Stimulated activated naive B cell treated with anti-CD40 and anti-IgM and Interleukin-4, amounts not matched to agents 10 μg/mL and 1 μg/mL and 100 μg/mL, for 72 hours (primary cell): ENCODE measurements around the gene BLCAP.
"Not testable (repeated sequence)": the region's sequence is repeated elsewhere in the genome, so short reads cannot be mapped to it uniquely, and the experiment has no call there.

Experiments
- ATAC-seq, 2 donors: fragments of 150-1000 bp; cut with Tn5 transposase; replicated peaks; 2 replicates each; pipeline ENCODE4 v1.10.0; 2021; ENCODE audit warnings: moderate library complexity in 1 of 2
- DNase-seq: peaks from one replicate; pipeline ENCODE4 v3.0.0; 2021
- H3K27ac Mint-ChIP-seq: one replicate; pipeline ENCODE4 v1.8.0; 2022; ENCODE audit warnings: mild to moderate bottlenecking, mixed read lengths
- H3K27me3 Mint-ChIP-seq, 2 donors: one replicate each; pipeline ENCODE4 v1.8.0; 2022; ENCODE audit warnings: mixed read lengths in 2 of 2
- H3K36me3 Mint-ChIP-seq, 2 donors: one replicate each; pipeline ENCODE4 v1.8.0; 2022; ENCODE audit warnings: mixed read lengths in 2 of 2, mild to moderate bottlenecking in 1 of 2
- H3K4me1 Mint-ChIP-seq, 2 donors: one replicate each; pipeline ENCODE4 v1.8.0; 2022; ENCODE audit warnings: mixed read lengths in 2 of 2, mild to moderate bottlenecking in 1 of 2
- H3K4me3 Mint-ChIP-seq, 2 donors: one replicate each; pipeline ENCODE4 v1.8.0; 2022; ENCODE audit warnings: mild to moderate bottlenecking in 2 of 2, mixed read lengths in 2 of 2, moderate library complexity in 1 of 2
- H3K9me3 Mint-ChIP-seq, 2 donors: one replicate each; pipeline ENCODE4 v1.8.0; 2022; ENCODE audit warnings: mixed read lengths in 2 of 2, mild to moderate bottlenecking in 1 of 2

Gene BLCAP

GRCh38 chr20:37505263-37506151 is 22.2 kb downstream of the BLCAP start:
- Mint-ChIP-seq H3K4me3 (no peak overlapping the region), H3K27ac (no peak overlapping the region), H3K9me3 (no peaks in the 10 kb centered on the region), H3K4me1 (peaks cover 2 to 6% of the 10 kb centered on the region in 2 donors), H3K27me3 (no peaks in the 10 kb centered on the region), H3K36me3 (peaks cover 3 to 9% of the 10 kb centered on the region in 2 donors)
- DNase-seq, result no peak
- no peak for ATAC-seq

- ATAC-seq, result no peak
- no peaks in the 10 kb centered on the region for H3K9me3 Mint-ChIP-seq
Measured at GRCh38 chr20:37504404-37505096, 23.1 kb downstream of the BLCAP start.

GRCh38 chr20:37503256-37503927 is 24.3 kb downstream of the BLCAP start:
- peaks cover 7 to 10% of the 10 kb centered on the region in 2 donors for H3K36me3 Mint-ChIP-seq
- DNase-seq (no peak), ATAC-seq (no peak)
- H3K4me3 Mint-ChIP-seq, result no peak overlapping the region
- H3K27me3 Mint-ChIP-seq, result no peaks in the 10 kb centered on the region
- H3K4me1 Mint-ChIP-seq, result peaks cover 0 to 2% of the 10 kb centered on the region in 2 donors
- no peak overlapping the region for H3K27ac Mint-ChIP-seq
- H3K9me3 Mint-ChIP-seq, result no peaks in the 10 kb centered on the region

More at GRCh38 chr20:37504404-37505096, 23.1 kb downstream of the BLCAP start:
- H3K4me3 Mint-ChIP-seq, result no peak overlapping the region
- H3K27ac Mint-ChIP-seq, result no peak overlapping the region
- no peaks in the 10 kb centered on the region for H3K27me3 Mint-ChIP-seq
- H3K36me3 Mint-ChIP-seq, result peaks cover 2 to 5% of the 10 kb centered on the region in 2 donors
- DNase-seq, result no peak
- H3K4me1 Mint-ChIP-seq, result peaks cover 0 to 3% of the 10 kb centered on the region in 2 donors

- Mint-ChIP-seq H3K27me3 (no peaks in the 10 kb centered on the region), H3K27ac (no peak overlapping the region), H3K4me1 (peaks cover 0 to 2% of the 10 kb centered on the region in 2 donors), H3K36me3 (peaks cover 7 to 13% of the 10 kb centered on the region in 2 donors), H3K4me3 (no peak overlapping the region), H3K9me3 (no peaks in the 10 kb centered on the region)
- no peak for DNase-seq
- no peak for ATAC-seq
Measured at GRCh38 chr20:37502654-37503053, 25.0 kb downstream of the BLCAP start.

- Mint-ChIP-seq H3K9me3 (no peaks in the 10 kb centered on the region), H3K4me1 (peaks cover 0 to 2% of the 10 kb centered on the region in 2 donors), H3K4me3 (no peak overlapping the region), H3K27ac (no peak overlapping the region), H3K36me3 (peaks cover 7 to 13% of the 10 kb centered on the region in 2 donors), H3K27me3 (no peaks in the 10 kb centered on the region)
- ATAC-seq (no peak), DNase-seq (no peak)
Measured at GRCh38 chr20:37501940-37502339, 25.7 kb downstream of the BLCAP start.

GRCh38 chr20:37500311-37500710 is 27.4 kb downstream of the BLCAP start:
- H3K4me1 Mint-ChIP-seq, result peaks cover 0 to 4% of the 10 kb centered on the region in 2 donors
- H3K4me3 Mint-ChIP-seq, result no peak overlapping the region
- no peaks in the 10 kb centered on the region for H3K9me3 Mint-ChIP-seq
- no peak overlapping the region for H3K27ac Mint-ChIP-seq
- ATAC-seq (no peak), DNase-seq (no peak)
- H3K36me3 Mint-ChIP-seq, result peaks cover 7 to 13% of the 10 kb centered on the region in 2 donors
- no peaks in the 10 kb centered on the region for H3K27me3 Mint-ChIP-seq

GRCh38 chr20:37498066-37498665 is 29.5 kb downstream of the BLCAP start:
- Mint-ChIP-seq H3K4me1 (peaks cover 4 to 6% of the 10 kb centered on the region in 2 donors), H3K27me3 (no peaks in the 10 kb centered on the region), H3K36me3 (peaks cover 15 to 27% of the 10 kb centered on the region in 2 donors), H3K27ac (no peak overlapping the region), H3K9me3 (no peaks in the 10 kb centered on the region), H3K4me3 (no peak overlapping the region)
- DNase-seq (no peak), ATAC-seq (no peak)

GRCh38 chr20:37494796-37495195 is 32.9 kb downstream of the BLCAP start:
- H3K27ac Mint-ChIP-seq, result no peak overlapping the region

GRCh38 chr20:37494301-37494700 is 33.4 kb downstream of the BLCAP start:
- no peak overlapping the region for H3K4me3 Mint-ChIP-seq
- DNase-seq (no peak), ATAC-seq (no peak)
- peaks cover 0 to 12% of the 10 kb centered on the region in 2 donors for H3K27me3 Mint-ChIP-seq
- peaks cover 4 to 6% of the 10 kb centered on the region in 2 donors for H3K4me1 Mint-ChIP-seq
- no peaks in the 10 kb centered on the region for H3K9me3 Mint-ChIP-seq
- peaks cover 18 to 43% of the 10 kb centered on the region in 2 donors for H3K36me3 Mint-ChIP-seq
- H3K27ac Mint-ChIP-seq, result no peak overlapping the region

More at GRCh38 chr20:37494796-37495195, 32.9 kb downstream of the BLCAP start:
- H3K4me3 Mint-ChIP-seq, result no peak overlapping the region
- no peaks in the 10 kb centered on the region for H3K9me3 Mint-ChIP-seq
- H3K36me3 Mint-ChIP-seq, result peaks cover 18 to 44% of the 10 kb centered on the region in 2 donors
- no peak for ATAC-seq
- H3K27me3 Mint-ChIP-seq, result peaks cover 0 to 12% of the 10 kb centered on the region in 2 donors
- H3K4me1 Mint-ChIP-seq, result peaks cover 4 to 6% of the 10 kb centered on the region in 2 donors
- no peak for DNase-seq

- Mint-ChIP-seq H3K4me3 (no peak overlapping the region), H3K4me1 (peaks cover 4 to 6% of the 10 kb centered on the region in 2 donors), H3K36me3 (peaks cover 13 to 30% of the 10 kb centered on the region in 2 donors), H3K27me3 (peaks cover 0 to 12% of the 10 kb centered on the region in 2 donors), H3K9me3 (no peaks in the 10 kb centered on the region), H3K27ac (no peak overlapping the region)
- ATAC-seq, result no peak
- no peak for DNase-seq
Measured at GRCh38 chr20:37492945-37493344, 34.7 kb downstream of the BLCAP start.

- no peaks in the 10 kb centered on the region for H3K9me3 Mint-ChIP-seq
- H3K4me3 Mint-ChIP-seq, result no peak overlapping the region
- H3K27ac Mint-ChIP-seq, result no peak overlapping the region
Measured at GRCh38 chr20:37492096-37492625, 35.5 kb downstream of the BLCAP start.

GRCh38 chr20:37490663-37491350 is 36.9 kb downstream of the BLCAP start:
- DNase-seq (no peak), ATAC-seq (no peak)
- Mint-ChIP-seq H3K27ac (no peak overlapping the region), H3K9me3 (no peaks in the 10 kb centered on the region), H3K4me1 (peaks cover 4 to 9% of the 10 kb centered on the region in 2 donors), H3K27me3 (peaks cover 4 to 18% of the 10 kb centered on the region in 2 donors), H3K36me3 (peaks cover 13 to 30% of the 10 kb centered on the region in 2 donors), H3K4me3 (no peak overlapping the region)

More at GRCh38 chr20:37492096-37492625, 35.5 kb downstream of the BLCAP start:
- ATAC-seq (no peak), DNase-seq (no peak)
- H3K27me3 Mint-ChIP-seq, result peaks cover 0 to 17% of the 10 kb centered on the region in 2 donors
- H3K4me1 Mint-ChIP-seq, result peaks cover 4 to 12% of the 10 kb centered on the region in 2 donors
- H3K36me3 Mint-ChIP-seq, result peaks cover 13 to 30% of the 10 kb centered on the region in 2 donors

- not testable (repeated sequence) for H3K36me3 Mint-ChIP-seq, ATAC-seq, DNase-seq, H3K9me3 Mint-ChIP-seq, H3K4me3 Mint-ChIP-seq, H3K27ac Mint-ChIP-seq, H3K4me1 Mint-ChIP-seq
- peaks cover 18 to 28% of the 10 kb centered on the region in 2 donors for H3K27me3 Mint-ChIP-seq
Measured at GRCh38 chr20:37486209-37486608, 41.5 kb downstream of the BLCAP start.
